IMR-90 (cell line): ENCODE data around the gene SH3RF1. TPM values are rescaled to one million over a fixed set of nuclear protein-coding genes. Genes with fewer than 3 reads are reported as not detected.
A peak's percentile ranks its signal among the peaks of the same experiment; 100 is the strongest.
"Not testable (repeated sequence)": the region's sequence is repeated elsewhere in the genome, so short reads cannot be mapped to it uniquely, and the experiment has no call there.

Source experiments
- ATAC-seq: fragments of 200-7000 bp; cut with Tn5 transposase; 2 replicates; pipeline ENCODE4 v1.9.1; 2020; ENCODE audit warnings: low read depth, mild to moderate bottlenecking, moderate library complexity
- BruUV-seq: library from RNA; stranded (reverse); fragments of 400-500 nt; replicated peaks from 2 replicates; lab custom pipeline; 2021; lab: Mats Ljungman, UMichigan
- CTCF ChIA-PET: fragments of 300-600 bp; formaldehyde crosslinking; extraction: SDS; loops from one replicate; lab custom pipeline; 2021; ENCODE audit warnings: antibody characterized with exemption; lab: Yijun Ruan, JAX
- POLR2A ChIA-PET: fragments of 300-600 bp; sonication (Branson Sonifier 250); formaldehyde crosslinking; loops from one replicate; lab custom pipeline; 2022; ENCODE audit warnings: antibody characterized with exemption; ENCODE audit not compliant: unreplicated experiment; lab: Charles Lee
- DNase-seq: peaks from one replicate; pipeline ENCODE4 v3.0.0; 2013
- H2AFZ ChIP-seq: replicated peaks from 2 replicates; pipeline ENCODE3; 2013; ENCODE audit warnings: low read length, mild to moderate bottlenecking; ENCODE audit not compliant: poor library complexity
- H2AK5ac ChIP-seq: 2 replicates; pipeline ENCODE4 v1.6.1; 2013; ENCODE audit warnings: low read depth, low read length, inconsistent platforms
- H2AK9ac ChIP-seq: replicated peaks from 2 replicates; pipeline ENCODE3; 2013; ENCODE audit warnings: mild to moderate bottlenecking, low read depth, low read length, moderate library complexity; ENCODE audit not compliant: poor library complexity
- H2BK120ac ChIP-seq: 2 replicates; pipeline ENCODE4 v1.6.1; 2013; ENCODE audit warnings: low read depth, low read length, inconsistent platforms
- H2BK15ac ChIP-seq: 3 replicates; pipeline ENCODE4 v1.6.1; 2013; ENCODE audit warnings: low read depth, low read length, inconsistent platforms
- H2BK20ac ChIP-seq: 2 replicates; pipeline ENCODE4 v1.6.1; 2013; ENCODE audit warnings: low read depth, mild to moderate bottlenecking, inconsistent platforms, low read length, moderate library complexity
- H2BK5ac ChIP-seq: 2 replicates; pipeline ENCODE4 v1.6.1; 2013; ENCODE audit warnings: mild to moderate bottlenecking, low read depth, low read length, inconsistent platforms; ENCODE audit not compliant: poor library complexity, severe bottlenecking
- H3K14ac ChIP-seq: replicated peaks from 2 replicates; pipeline ENCODE4 v1.6.1; 2013; ENCODE audit warnings: low read depth, low read length, inconsistent platforms
- H3K18ac ChIP-seq: 2 replicates; pipeline ENCODE4 v1.6.1; 2013; ENCODE audit warnings: low read depth, low read length, control low read depth
- H3K23ac ChIP-seq: 2 replicates; pipeline ENCODE4 v1.6.1; 2013; ENCODE audit warnings: low read depth, low read length, inconsistent platforms
- H3K27ac ChIP-seq: 2 replicates; pipeline ENCODE4 v1.5.1; 2013; ENCODE audit warnings: mild to moderate bottlenecking, control low read depth, low read length; ENCODE audit not compliant: insufficient read depth
- H3K27me3 ChIP-seq: 2 replicates; pipeline ENCODE4 v1.6.1; 2013; ENCODE audit warnings: low read length; ENCODE audit not compliant: control insufficient read depth, insufficient read depth
- H3K36me3 ChIP-seq: 2 replicates; pipeline ENCODE4 v1.6.1; 2013; ENCODE audit warnings: low read length, mixed read lengths; ENCODE audit not compliant: control insufficient read depth, insufficient read depth
- H3K4ac ChIP-seq: 2 replicates; pipeline ENCODE4 v1.6.1; 2013; ENCODE audit warnings: low read depth, low read length, inconsistent platforms
- H3K4me1 ChIP-seq: 2 replicates; pipeline ENCODE4 v1.6.1; 2013; ENCODE audit warnings: low read length, mixed read lengths; ENCODE audit not compliant: control insufficient read depth, insufficient read depth
- H3K4me2 ChIP-seq: 2 replicates; pipeline ENCODE4 v1.6.1; 2013; ENCODE audit warnings: low read depth, mild to moderate bottlenecking, control low read depth, low read length, moderate library complexity
- H3K4me3 ChIP-seq: 2 replicates; pipeline ENCODE4 v1.5.1; 2013; ENCODE audit warnings: low read depth, mild to moderate bottlenecking, control low read depth, low read length, moderate library complexity; ENCODE audit not compliant: insufficient read depth
- H3K56ac ChIP-seq: 2 replicates; pipeline ENCODE4 v1.6.1; 2013; ENCODE audit warnings: low read length, inconsistent platforms; ENCODE audit not compliant: insufficient read depth; ENCODE audit errors: extremely low read depth
- H3K79me1 ChIP-seq, 2 experiments: 2 replicates each; pipeline ENCODE4 v1.6.1; 2013; ENCODE audit warnings: low read length in 2 of 2, inconsistent platforms in 1 of 2, low read depth in 1 of 2
- H3K9ac ChIP-seq: 2 replicates; pipeline ENCODE4 v1.6.1; 2013; ENCODE audit warnings: low read depth, low read length, control low read depth
- H3K9me1 ChIP-seq: 2 replicates; pipeline ENCODE4 v1.6.1; 2013; ENCODE audit warnings: low read length, inconsistent platforms; ENCODE audit not compliant: insufficient read depth
- H3K9me3 ChIP-seq: 2 replicates; pipeline ENCODE4 v1.6.1; 2013; ENCODE audit warnings: low read length; ENCODE audit not compliant: control insufficient read depth, insufficient read depth
- H4K20me1 ChIP-seq: 2 replicates; pipeline ENCODE4 v1.6.1; 2013; ENCODE audit warnings: low read length, inconsistent platforms; ENCODE audit not compliant: insufficient read depth
- H4K5ac ChIP-seq: 2 replicates; pipeline ENCODE4 v1.6.1; 2013; ENCODE audit warnings: mild to moderate bottlenecking, low read depth, low read length, control low read depth
- H4K8ac ChIP-seq, 2 experiments: 2 replicates each; pipeline ENCODE4 v1.6.1; 2013; ENCODE audit warnings: low read depth in 2 of 2, low read length in 2 of 2, control low read depth in 1 of 2, inconsistent platforms in 1 of 2
- H4K91ac ChIP-seq: 2 replicates; pipeline ENCODE4 v1.6.1; 2013; ENCODE audit warnings: low read depth, low read length, inconsistent platforms; ENCODE audit not compliant: insufficient read depth
- WGBS, 2 experiments: methylation state at CpG; one replicate each; pipeline versions ENCODE4 v1.1.5 to v1.1.7; 2013; ENCODE audit warnings: missing lambda C conversion rate in 2 of 2; ENCODE audit not compliant: insufficient read length in 1 of 2; ENCODE audit errors: extremely low coverage in 2 of 2; 5-methylcytosine and 5-hydroxymethylcytosine counted together
- dilution Hi-C: fragments of 300-500 bp; cut with HindIII; formaldehyde crosslinking; loops from one replicate; pipeline ENCODE4 v1.14.3; 2018; ENCODE audit warnings: low sequenced_read_pairs; ENCODE audit not compliant: unreplicated experiment
- in situ Hi-C: fragments of 300-500 bp; cut with MboI; formaldehyde crosslinking; loops from 3 replicates; pipeline ENCODE4 v1.14.3; 2019; ENCODE audit warnings: low sequenced_read_pairs, inconsistent platforms, mixed read lengths
- intact Hi-C: fragments of 100-400 bp; cut with micrococcal nuclease; formaldehyde crosslinking; loops from 2 replicates; pipeline ENCODE4 v1.10.0; 2022
- polyA plus RNA-seq, 3 experiments: library from polyadenylated mRNA; depleted of rRNA; stranded (reverse); fragments of >200 nt; gene quantifications; 2 replicates each; pipeline ENCODE4 v1.2.3, GENCODE V29; 2012; ENCODE audit warnings: low replicate concordance in 1 of 3
- total RNA-seq: library from RNA; depleted of rRNA; stranded (reverse); fragments of >200 nt; gene quantifications from 2 replicates; pipeline ENCODE4 v1.2.3, GENCODE V29; 2012

SH3RF1 gene
- total and polyA plus RNA-seq, 2 of the 4 experiments (the other 2 are of a cell fraction): 22.0 to 29.8 TPM

- H3K36me3 ChIP-seq, H3K56ac ChIP-seq, H3K9ac ChIP-seq, H3K23ac ChIP-seq, in situ Hi-C loops, DNase-seq, H3K4me2 ChIP-seq, H4K5ac ChIP-seq, H3K4me3 ChIP-seq, dilution Hi-C loops, H2BK5ac ChIP-seq, H3K27me3 ChIP-seq, H4K91ac ChIP-seq, H2AFZ ChIP-seq, H2AK9ac ChIP-seq, BruUV-seq, H2BK120ac ChIP-seq, H3K14ac ChIP-seq, intact Hi-C loops, H2BK15ac ChIP-seq, H4K8ac ChIP-seq, H3K4ac ChIP-seq, H3K9me3 ChIP-seq, H3K27ac ChIP-seq, POLR2A ChIA-PET, H2AK5ac ChIP-seq, ATAC-seq, H2BK20ac ChIP-seq: not testable (repeated sequence)
- WGBS, 2 experiments: no CpG with 5 or more reads among the region's 4 CpGs
- CTCF ChIA-PET: interaction anchor here (0.6 kb wide), 2 partner anchors 35 to 1018 kb away, joined by 3 to 6 read pairs; no protein-coding TSS in a partner anchor
- peaks cover 16% of the 10 kb centered on the region for H3K4me1 ChIP-seq
- H3K9me1 ChIP-seq: peaks cover 12% of the 10 kb centered on the region; the same call in 1 of the 2 replicates
- peaks cover 35% of the 10 kb centered on the region for H4K20me1 ChIP-seq
- H3K18ac ChIP-seq: 0 out of 2 replicates have a peak overlapping the region, but pooled peaks have one; percentile 29
- peaks cover 27 to 68% of the 10 kb centered on the region in 2 experiments for H3K79me1 ChIP-seq
These were observed 67.5 kb downstream of the SH3RF1 start for GRCh38 chr4:169203278-169203677.
